H1 (cell line): ENCODE results near the gene ZNF273. TPM values are rescaled to one million over a fixed set of nuclear protein-coding genes. Genes with fewer than 3 reads are reported as not detected.

Source experiments
- CTCF ChIA-PET: fragments of 300-600 bp; sonication (Branson Sonifier 250); formaldehyde crosslinking; loops from one replicate; lab custom pipeline; 2021; ENCODE audit not compliant: partially characterized antibody; lab: Charles Lee
- POLR2A ChIA-PET: fragments of 300-600 bp; sonication (Branson Sonifier 250); formaldehyde crosslinking; loops from one replicate; lab custom pipeline; 2021; ENCODE audit warnings: inconsistent platforms; ENCODE audit not compliant: partially characterized antibody; lab: Charles Lee
- DNase-seq, 2 experiments: peaks; one replicate each; pipeline versions ENCODE4 v3.0.0 to v3.0.0-alpha.2; 2010 to 2022; ENCODE audit warnings: low spot score in 2 of 2, low read depth in 1 of 2, mixed read lengths in 1 of 2
- FAIRE-seq: peaks from 2 replicates; lab custom pipeline; 2011; peaks lifted over from hg19 to GRCh38; lab: Jason Lieb, UNC
- H2AFZ ChIP-seq: 2 replicates; pipeline ENCODE4 v1.8.1; 2012; ENCODE audit warnings: low read length, inconsistent platforms
- H2AK5ac ChIP-seq: 2 replicates; pipeline ENCODE4 v1.6.1; 2013; ENCODE audit warnings: low read depth, low read length
- H2BK120ac ChIP-seq: replicated peaks from 2 replicates; pipeline ENCODE3; 2013; ENCODE audit warnings: low read depth, low read length, inconsistent platforms
- H2BK12ac ChIP-seq: 2 replicates; pipeline ENCODE4 v1.6.1; 2013; ENCODE audit warnings: low read depth, low read length
- H2BK15ac ChIP-seq: 2 replicates; pipeline ENCODE4 v1.6.1; 2013; ENCODE audit warnings: low read length
- H2BK20ac ChIP-seq: 2 replicates; pipeline ENCODE4 v1.6.1; 2013; ENCODE audit warnings: low read length
- H2BK5ac ChIP-seq: 2 replicates; pipeline ENCODE4 v1.6.1; 2013; ENCODE audit warnings: low read depth, low read length
- H3K14ac ChIP-seq: 2 replicates; pipeline ENCODE4 v1.6.1; 2013; ENCODE audit warnings: inconsistent platforms; ENCODE audit not compliant: insufficient read length
- H3K18ac ChIP-seq: 2 replicates; pipeline ENCODE4 v1.6.1; 2013; ENCODE audit warnings: low read length; ENCODE audit errors: extremely low read depth
- H3K23ac ChIP-seq: 2 replicates; pipeline ENCODE4 v1.6.1; 2013; ENCODE audit warnings: inconsistent platforms; ENCODE audit not compliant: insufficient read length
- H3K23me2 ChIP-seq: 2 replicates; pipeline ENCODE4 v1.6.1; 2013; ENCODE audit warnings: low read depth, low read length
- H3K27ac ChIP-seq: 2 replicates; pipeline ENCODE4 v1.6.1; 2011; ENCODE audit warnings: low read depth, low read length, inconsistent platforms
- H3K27me3 ChIP-seq, 4 experiments: replicated peaks in 1 of 4; 1 replicate in 1 of 4; 2 replicates in 3 of 4; pipeline versions ENCODE4 v1.6.1 to v1.8.1; 2011 to 2013; ENCODE audit warnings: low read length in 3 of 4, mild to moderate bottlenecking in 3 of 4, inconsistent platforms in 2 of 4, mixed read lengths in 2 of 4, moderate library complexity in 1 of 4; ENCODE audit not compliant: control insufficient read depth in 3 of 4, insufficient read depth in 3 of 4; ENCODE audit errors: extremely low read depth in 1 of 4
- H3K36me3 ChIP-seq, 4 experiments: 2 replicates each; pipeline versions ENCODE4 v1.6.1 to v1.8.1; 2011 to 2013; ENCODE audit warnings: mild to moderate bottlenecking in 4 of 4, low read length in 3 of 4, moderate library complexity in 2 of 4, control low read depth in 1 of 4, inconsistent platforms in 1 of 4; ENCODE audit not compliant: insufficient read depth in 4 of 4, control insufficient read depth in 2 of 4
- H3K4ac ChIP-seq: replicated peaks from 2 replicates; pipeline ENCODE3; 2013; ENCODE audit warnings: low read length, low read depth, mixed read lengths, inconsistent platforms; ENCODE audit not compliant: insufficient read length
- H3K4me1 ChIP-seq, 4 experiments: replicated peaks in 1 of 4; 1 replicate in 1 of 4; 2 replicates in 3 of 4; pipeline versions ENCODE4 v1.6.1 to v1.8.1; 2011 to 2013; ENCODE audit warnings: low read length in 3 of 4, inconsistent platforms in 2 of 4, mixed read lengths in 1 of 4; ENCODE audit not compliant: insufficient read depth in 4 of 4, control insufficient read depth in 3 of 4
- H3K4me2 ChIP-seq, 2 experiments: 2 replicates each; pipeline versions ENCODE4 v1.6.1 to v1.8.1; 2011 to 2013; ENCODE audit warnings: low read depth in 2 of 2, low read length in 2 of 2, control low read depth in 1 of 2, inconsistent platforms in 1 of 2, mild to moderate bottlenecking in 1 of 2; ENCODE audit not compliant: insufficient read depth in 1 of 2
- H3K4me3 ChIP-seq, 4 experiments: fragments of 200-600, 300-600 bp in 1 of 4; sonication (generic), shearing (Covaris generic), sonication (Bioruptor Twin) in 1 of 4; 2 replicates each; pipeline versions ENCODE4 v1.5.1 to v1.8.1; 2011 to 2016; ENCODE audit warnings: low read length in 4 of 4, low read depth in 3 of 4, control low read depth in 2 of 4, inconsistent platforms in 2 of 4, mild to moderate bottlenecking in 2 of 4, mixed read lengths in 1 of 4, moderate library complexity in 1 of 4; ENCODE audit not compliant: insufficient read depth in 2 of 4; ENCODE audit errors: extremely low read depth in 1 of 4
- H3K56ac ChIP-seq: replicated peaks from 2 replicates; pipeline ENCODE3; 2013; ENCODE audit warnings: low read depth, mild to moderate bottlenecking, mixed read lengths, low read length, inconsistent platforms; ENCODE audit not compliant: insufficient read length
- H3K79me1 ChIP-seq: 2 replicates; pipeline ENCODE4 v1.6.1; 2013; ENCODE audit warnings: low read depth, low read length, control low read depth
- H3K79me2 ChIP-seq, 2 experiments: 2 replicates each; pipeline versions ENCODE4 v1.6.1 to v1.8.1; 2012 to 2013; ENCODE audit warnings: low read length in 2 of 2, mild to moderate bottlenecking in 2 of 2, inconsistent platforms in 1 of 2; ENCODE audit not compliant: insufficient read depth in 2 of 2, control insufficient read depth in 1 of 2
- H3K9ac ChIP-seq, 4 experiments: replicated peaks in 1 of 4; 1 replicate in 1 of 4; 2 replicates in 3 of 4; pipeline versions ENCODE4 v1.6.1 to v1.8.1; 2011 to 2013; ENCODE audit warnings: low read depth in 3 of 4, low read length in 3 of 4, control low read depth in 2 of 4, mild to moderate bottlenecking in 2 of 4, moderate library complexity in 2 of 4, inconsistent platforms in 1 of 4; ENCODE audit errors: extremely low read depth in 1 of 4
- H3K9me3 ChIP-seq, 2 experiments: 2 replicates each; pipeline versions ENCODE4 v1.6.1 to v1.8.1; 2012 to 2013; ENCODE audit warnings: mild to moderate bottlenecking in 2 of 2, moderate library complexity in 2 of 2, control low read depth in 1 of 2, inconsistent platforms in 1 of 2, low read depth in 1 of 2, low read length in 1 of 2, mixed read lengths in 1 of 2; ENCODE audit not compliant: insufficient read depth in 2 of 2
- H4K20me1 ChIP-seq, 2 experiments: replicated peaks in 1 of 2; 2 replicates each; pipeline versions ENCODE3 to v1.8.1; 2011 to 2013; ENCODE audit warnings: inconsistent platforms in 2 of 2, low read length in 2 of 2, mild to moderate bottlenecking in 1 of 2; ENCODE audit not compliant: insufficient read depth in 2 of 2, control insufficient read depth in 1 of 2
- H4K5ac ChIP-seq: 2 replicates; pipeline ENCODE4 v1.6.1; 2013; ENCODE audit warnings: low read length, low read depth, mixed read lengths, inconsistent platforms; ENCODE audit not compliant: insufficient read length
- H4K8ac ChIP-seq: 2 replicates; pipeline ENCODE4 v1.8.0; 2013; ENCODE audit warnings: mild to moderate bottlenecking, moderate library complexity, low read length, inconsistent platforms; ENCODE audit not compliant: insufficient read depth; ENCODE audit errors: extremely low read depth
- H4K91ac ChIP-seq: replicated peaks from 2 replicates; pipeline ENCODE3; 2013; ENCODE audit warnings: low read length, mixed read lengths, inconsistent platforms; ENCODE audit not compliant: insufficient read length
- ASH2L ChIP-seq: fragments of 200-600, 300-600 bp; sonication (generic); IDR thresholded peaks from one replicate; pipeline ENCODE4 v1.7.1; 2017; ENCODE audit warnings: low read length
- CBX5 ChIP-seq: fragments of 300-800, 300-1000 bp; sonication (generic); IDR thresholded peaks from 2 replicates; pipeline ENCODE4 v1.7.1; 2016; ENCODE audit warnings: antibody characterized with exemption, low read length, low read depth
- CTBP2 ChIP-seq: IDR thresholded peaks from 2 replicates; pipeline ENCODE4 v1.7.0; 2011; ENCODE audit warnings: borderline replicate concordance, mild to moderate bottlenecking, moderate library complexity, mixed read lengths, low read length; ENCODE audit not compliant: insufficient read depth, insufficient read length
- JUN ChIP-seq: IDR thresholded peaks from 2 replicates; pipeline ENCODE4 v1.6.1; 2011; ENCODE audit warnings: low read depth, mild to moderate bottlenecking, improper control_type of control experiment, low read length
- KDM1A ChIP-seq: fragments of 200-600, 300-600 bp; sonication (generic); IDR thresholded peaks from 2 replicates; pipeline ENCODE4 v1.7.1; 2016; ENCODE audit warnings: mild to moderate bottlenecking, low read length, borderline replicate concordance
- MAFK ChIP-seq: IDR thresholded peaks from 2 replicates; pipeline ENCODE4 v1.6.1; 2012; ENCODE audit warnings: low read depth, mild to moderate bottlenecking, improper control_type of control experiment, low read length
- POLR2AphosphoS5 ChIP-seq: IDR thresholded peaks from 2 replicates; pipeline ENCODE4 v1.6.1; 2011; ENCODE audit warnings: low read depth, low read length
- RNF2 ChIP-seq: fragments of 200-900, 300-1000 bp; sonication (generic); IDR thresholded peaks from 2 replicates; pipeline ENCODE4 v1.7.1; 2016; ENCODE audit warnings: borderline replicate concordance, low read depth, mild to moderate bottlenecking, antibody characterized with exemption, low read length; ENCODE audit not compliant: poor library complexity, severe bottlenecking; ENCODE audit errors: missing control alignments
- RXRA ChIP-seq: IDR thresholded peaks from 2 replicates; pipeline ENCODE4 v1.6.1; 2011; ENCODE audit warnings: low read depth, mild to moderate bottlenecking, low read length, moderate library complexity; ENCODE audit not compliant: insufficient read depth
- SP1 ChIP-seq: IDR thresholded peaks from 2 replicates; pipeline ENCODE4 v1.6.1; 2011; ENCODE audit warnings: low read depth, low read length
- USF2 ChIP-seq: IDR thresholded peaks from 2 replicates; pipeline ENCODE4 v1.6.1; 2011; ENCODE audit warnings: low read length, improper control_type of control experiment
- WGBS, 2 experiments: shearing (Covaris generic) in 1 of 2; methylation state at CpG; one replicate each; pipeline versions ENCODE4 v1.1.6 to v1.1.7; 2013 to 2015; ENCODE audit warnings: low lambda C conversion rate in 2 of 2, mixed read lengths in 2 of 2, inconsistent platforms in 1 of 2, low coverage in 1 of 2, missing lambda C conversion rate in 1 of 2; ENCODE audit not compliant: insufficient replicate concordance in 2 of 2, insufficient coverage in 1 of 2, insufficient read length in 1 of 2; ENCODE audit errors: extremely low coverage in 1 of 2, missing lambda C conversion rate in 1 of 2; 5-methylcytosine and 5-hydroxymethylcytosine counted together
- polyA plus RNA-seq, 7 experiments: library from polyadenylated mRNA; depleted of rRNA in 3 of 7; stranded (reverse) in 5 of 7; unstranded in 2 of 7; fragments of >200 nt in 5 of 7; fragments of 200-250 nt in 2 of 7; gene quantifications; 1 replicate in 5 of 7; 2 replicates in 1 of 7; 4 replicates in 1 of 7; pipeline versions ENCODE4 v1.2.1 to v1.2.3, GENCODE V29; 2011 to 2013; ENCODE audit warnings: missing spikeins in 2 of 7, mixed read lengths in 2 of 7
- total RNA-seq: library from RNA; stranded (reverse); fragmentation: NEBNext Ultra II Directional; extraction: Animal tissue kit (Norgen Biotek cat#: 25700); gene quantifications from 2 replicates; pipeline ENCODE4 v1.2.1, GENCODE V29; 2021

The ZNF273 gene
- total and polyA plus RNA-seq, 2 of the 8 experiments (the other 6 are each of a cell fraction or from before 2014, with no cell fraction given), result 6.2 to 23.2 TPM

GRCh38 chr7:64885520-64886240, 17.4 kb upstream of the ZNF273 start:
- no peak for DNase-seq
- H3K36me3 ChIP-seq, result no peaks in the 10 kb centered on the region; a peak in 1 of 8 replicates
- H2BK12ac ChIP-seq, result no peak overlapping the region
- no peak overlapping the region for H3K14ac ChIP-seq
- ChIA-PET CTCF (no interaction called here), POLR2A (interaction anchor here (1.8 kb wide), 1 partner anchor 18 kb away, joined by 6 read pairs; the partner anchor contains the start of gene ZNF273)
- no peak overlapping the region for H2BK20ac ChIP-seq
- no peak overlapping the region for H3K18ac ChIP-seq
- H3K23ac ChIP-seq, result no peak overlapping the region
- no peak overlapping the region for H4K5ac ChIP-seq
- no peak overlapping the region for H2BK5ac ChIP-seq
- peaks cover 16% of the 10 kb centered on the region for H3K23me2 ChIP-seq
- no peak overlapping the region for H2BK120ac ChIP-seq
- peaks cover 18 to 30% (median 27%) of the 10 kb centered on the region in 4 experiments for H3K27me3 ChIP-seq
- H4K8ac ChIP-seq, result no peak overlapping the region
- 71% methylated on average over 5 of the region's 5 CpGs; no CpG with 5 or more reads in 1 of the 2 experiments for WGBS, 2 experiments
- H3K27ac ChIP-seq, result no peak overlapping the region
- no peak overlapping the region for H3K4me3 ChIP-seq
- peaks cover 0 to 2% of the 10 kb centered on the region in 2 experiments for H4K20me1 ChIP-seq
- H3K4me2 ChIP-seq, result no peak overlapping the region
- peaks cover 0 to 14% (median 3%) of the 10 kb centered on the region in 4 experiments; a peak in 5 of 7 replicates for H3K4me1 ChIP-seq
- H3K79me1 ChIP-seq, result no peaks in the 10 kb centered on the region
- no peak overlapping the region for H2AK5ac ChIP-seq
- H3K56ac ChIP-seq, result no peak overlapping the region
- no peak overlapping the region for H2BK15ac ChIP-seq
- H3K79me2 ChIP-seq, result no peaks in the 10 kb centered on the region
- peaks cover 0 to 15% of the 10 kb centered on the region in 2 experiments; a peak in 1 of 4 replicates for H3K9me3 ChIP-seq
- no peak overlapping the region for H2AFZ ChIP-seq
- no peak overlapping the region for H3K9ac ChIP-seq
- H3K4ac ChIP-seq, result no peak overlapping the region
- H4K91ac ChIP-seq, result no peak overlapping the region
- FAIRE-seq, result no peak
- no peak for TF ChIP-seq SP1
- no peak for TF ChIP-seq ASH2L
- TF ChIP-seq KDM1A, result no peak
- no peak for TF ChIP-seq USF2
- TF ChIP-seq CTBP2, result no peak
- TF ChIP-seq RXRA, result no peak
- TF ChIP-seq JUN, result no peak
- no peak for TF ChIP-seq MAFK
- no peak for TF ChIP-seq CBX5
- no peak for TF ChIP-seq RNF2
- TF ChIP-seq POLR2AphosphoS5, result no peak
